OCI-LY7 (cell line): ENCODE data around the gene IFRD1. TPM values are rescaled to one million over a fixed set of nuclear protein-coding genes. Genes with fewer than 3 reads are reported as not detected.

Experiments
- BruUV-seq: library from RNA; stranded (reverse); fragments of 400-500 nt; replicated peaks from 2 replicates; lab custom pipeline; 2021; lab: Mats Ljungman, UMichigan
- CTCF ChIA-PET: fragments of 300-600 bp; sonication (Branson Sonifier 250); formaldehyde crosslinking; loops from one replicate; lab custom pipeline; 2022; ENCODE audit warnings: antibody characterized with exemption; ENCODE audit not compliant: unreplicated experiment; lab: Charles Lee
- POLR2A ChIA-PET: fragments of 300-600 bp; sonication (Branson Sonifier 250); formaldehyde crosslinking; loops from one replicate; lab custom pipeline; 2022; ENCODE audit warnings: antibody characterized with exemption; lab: Charles Lee
- DNase-seq: peaks from one replicate; pipeline ENCODE4 v3.0.0-alpha.2; 2015; ENCODE audit warnings: low spot score
- H2AFZ ChIP-seq: fragments of 200-600 bp; sonication (generic), shearing (Covaris generic); 2 replicates; pipeline ENCODE4 v1.6.1; 2014; ENCODE audit warnings: mild to moderate bottlenecking, antibody characterized with exemption, low read length, moderate library complexity
- H3K27ac ChIP-seq: fragments of 200-600 bp; sonication (generic); 2 replicates; pipeline ENCODE4 v1.5.1; 2014; ENCODE audit warnings: mixed run types, low read depth, mild to moderate bottlenecking, moderate library complexity, low read length, inconsistent platforms; ENCODE audit not compliant: poor library complexity, severe bottlenecking
- H3K36me3 ChIP-seq: fragments of 200-600 bp; sonication (generic); 2 replicates; pipeline ENCODE4 v1.6.1; 2014; ENCODE audit warnings: mild to moderate bottlenecking, antibody characterized with exemption, low read length, moderate library complexity, mixed read lengths; ENCODE audit not compliant: insufficient read depth
- H3K4me1 ChIP-seq: fragments of 200-600 bp; sonication (generic); 2 replicates; pipeline ENCODE4 v1.5.1; 2014; ENCODE audit warnings: mild to moderate bottlenecking, low read length; ENCODE audit not compliant: insufficient read depth, poor library complexity, severe bottlenecking
- H3K4me2 ChIP-seq: fragments of 200-600 bp; sonication (generic); 2 replicates; pipeline ENCODE4 v1.6.1; 2014; ENCODE audit warnings: mild to moderate bottlenecking, low read length
- H3K4me3 ChIP-seq: fragments of 200-600 bp; sonication (generic); 2 replicates; pipeline ENCODE4 v1.5.1; 2014; ENCODE audit warnings: mild to moderate bottlenecking, low read depth, low read length; ENCODE audit not compliant: poor library complexity, severe bottlenecking
- H3K79me2 ChIP-seq: fragments of 200-600 bp; sonication (generic); 2 replicates; pipeline ENCODE4 v1.6.1; 2016; ENCODE audit warnings: low read depth, mild to moderate bottlenecking, low read length, moderate library complexity, mixed read lengths; ENCODE audit not compliant: insufficient read depth
- H3K9me2 ChIP-seq: fragments of 200-600 bp; sonication (generic); 2 replicates; pipeline ENCODE4 v1.6.1; 2016; ENCODE audit warnings: mild to moderate bottlenecking, low read length, mixed read lengths; ENCODE audit not compliant: insufficient read depth
- H3K9me3 ChIP-seq: fragments of 200-600 bp; sonication (generic); 2 replicates; pipeline ENCODE4 v1.6.1; 2014; ENCODE audit warnings: mild to moderate bottlenecking, mixed run types, low read length, mixed read lengths
- H4K20me1 ChIP-seq: fragments of 200-600 bp; sonication (generic); 2 replicates; pipeline ENCODE4 v1.6.1; 2014; ENCODE audit warnings: mild to moderate bottlenecking, antibody characterized with exemption, low read length, moderate library complexity, mixed read lengths; ENCODE audit not compliant: insufficient read depth
- EZH2phosphoT487 ChIP-seq: fragments of 200-600 bp; sonication (generic); IDR thresholded peaks from 2 replicates; pipeline ENCODE4 v1.6.1; 2018; ENCODE audit warnings: low read depth, borderline replicate concordance, mild to moderate bottlenecking, mixed run types, antibody characterized with exemption, low read length, moderate library complexity, mixed read lengths
- intact Hi-C: fragments of 100-400 bp; cut with micrococcal nuclease; formaldehyde crosslinking; loops from one replicate; pipeline ENCODE4 v1.10.0; 2022; ENCODE audit not compliant: unreplicated experiment
- total RNA-seq, 2 experiments: library from RNA; depleted of rRNA in 1 of 2; stranded (reverse); fragments of >200 nt in 1 of 2; shearing (Covaris generic) in 1 of 2; gene quantifications; 2 replicates each; pipeline ENCODE4 v1.2.3, GENCODE V29; 2014 to 2022
- TF ChIP-seq, protein P1 (sequence below): fragments of 200-600 bp; sonication (generic); conservative IDR thresholded peaks from 2 replicates; pipeline ENCODE4 v1.5.1; 2014; ENCODE audit warnings: mild to moderate bottlenecking, antibody characterized with exemption, low read length, moderate library complexity, mixed read lengths

Gene IFRD1
- total RNA-seq, 2 experiments from 2014 or later = 49.1 to 65.6 TPM

DNA sequence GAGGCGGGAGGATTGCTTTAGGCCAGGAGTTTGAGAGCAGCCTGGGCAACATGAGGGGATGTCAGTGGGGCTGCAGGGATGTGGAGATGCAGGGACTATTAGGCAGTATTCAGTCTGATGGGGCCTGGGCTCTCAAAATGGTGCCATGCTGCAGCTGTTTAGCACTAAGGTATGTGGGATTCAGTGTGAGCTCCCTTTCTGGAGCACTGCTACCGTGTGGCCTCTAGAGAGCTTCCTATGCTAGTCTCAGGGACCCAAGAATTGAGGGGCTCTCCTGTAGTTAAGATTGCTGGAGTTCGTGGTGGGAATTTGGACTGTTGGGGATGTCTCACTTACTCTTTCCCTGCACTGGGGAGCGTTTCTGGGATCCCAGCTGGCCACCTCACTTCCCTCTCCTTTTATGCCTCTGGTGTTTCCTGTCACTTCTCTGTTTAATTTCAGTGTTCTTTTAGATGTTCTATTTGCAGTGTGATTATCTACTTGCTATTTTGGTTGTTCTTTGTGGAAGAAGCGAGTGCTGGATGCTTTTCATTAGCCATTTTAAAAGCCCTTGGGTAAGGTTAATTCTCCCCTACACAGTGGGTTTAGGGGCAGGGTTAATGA, 53.9 kb downstream of the IFRD1 start:
- no peak for DNase-seq
- BruUV-seq = no TSS peak
- Histone ChIP-seq H3K4me2 (no peak overlapping the region), H3K4me1 (no peaks in the 10 kb centered on the region), H3K9me3 (no peaks in the 10 kb centered on the region), H3K9me2 (no peaks in the 10 kb centered on the region), H4K20me1 (no peaks in the 10 kb centered on the region), H3K79me2 (no peaks in the 10 kb centered on the region), H2AFZ (no peak overlapping the region), H3K27ac (no peak overlapping the region), H3K4me3 (no peak overlapping the region), H3K36me3 (no peaks in the 10 kb centered on the region)
- no peak for TF ChIP-seq EZH2phosphoT487
- TF ChIP-seq, protein P1, sequence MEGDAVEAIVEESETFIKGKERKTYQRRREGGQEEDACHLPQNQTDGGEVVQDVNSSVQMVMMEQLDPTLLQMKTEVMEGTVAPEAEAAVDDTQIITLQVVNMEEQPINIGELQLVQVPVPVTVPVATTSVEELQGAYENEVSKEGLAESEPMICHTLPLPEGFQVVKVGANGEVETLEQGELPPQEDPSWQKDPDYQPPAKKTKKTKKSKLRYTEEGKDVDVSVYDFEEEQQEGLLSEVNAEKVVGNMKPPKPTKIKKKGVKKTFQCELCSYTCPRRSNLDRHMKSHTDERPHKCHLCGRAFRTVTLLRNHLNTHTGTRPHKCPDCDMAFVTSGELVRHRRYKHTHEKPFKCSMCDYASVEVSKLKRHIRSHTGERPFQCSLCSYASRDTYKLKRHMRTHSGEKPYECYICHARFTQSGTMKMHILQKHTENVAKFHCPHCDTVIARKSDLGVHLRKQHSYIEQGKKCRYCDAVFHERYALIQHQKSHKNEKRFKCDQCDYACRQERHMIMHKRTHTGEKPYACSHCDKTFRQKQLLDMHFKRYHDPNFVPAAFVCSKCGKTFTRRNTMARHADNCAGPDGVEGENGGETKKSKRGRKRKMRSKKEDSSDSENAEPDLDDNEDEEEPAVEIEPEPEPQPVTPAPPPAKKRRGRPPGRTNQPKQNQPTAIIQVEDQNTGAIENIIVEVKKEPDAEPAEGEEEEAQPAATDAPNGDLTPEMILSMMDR = no peak
- intact Hi-C loops = no loop called here
- POLR2A ChIA-PET = no interaction called here
- CTCF ChIA-PET = no interaction called here

DNA sequence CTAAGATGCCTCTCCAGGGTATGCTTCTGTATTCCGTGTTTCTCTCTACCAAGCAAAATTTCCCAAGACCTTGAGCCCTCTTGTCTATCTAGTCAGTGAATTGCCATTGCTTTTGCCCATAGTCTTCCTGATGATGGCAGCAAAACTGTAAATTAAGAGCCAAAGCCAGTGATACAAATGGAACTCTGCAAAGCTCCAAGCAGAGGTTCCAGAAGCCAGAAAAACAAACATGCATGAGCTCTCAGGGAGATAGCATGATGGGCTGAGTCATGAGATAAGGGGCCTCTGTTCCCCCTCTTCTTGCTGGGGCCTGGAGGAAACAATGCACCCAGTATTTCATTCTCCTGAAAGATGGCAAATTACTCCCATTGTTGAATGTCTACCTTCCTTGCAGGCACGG, 55.2 kb downstream of the IFRD1 start:
- BruUV-seq = no TSS peak
- no peaks in the 10 kb centered on the region for H4K20me1 ChIP-seq
- H3K4me2 ChIP-seq = no peak overlapping the region
- intact Hi-C loops = no loop called here
- no peak overlapping the region for H3K27ac ChIP-seq
- CTCF ChIA-PET = no interaction called here
- H3K4me3 ChIP-seq = no peak overlapping the region
- no peaks in the 10 kb centered on the region for H3K9me3 ChIP-seq
- no peaks in the 10 kb centered on the region for H3K9me2 ChIP-seq
- H3K4me1 ChIP-seq = no peaks in the 10 kb centered on the region
- no peak overlapping the region for H2AFZ ChIP-seq
- H3K79me2 ChIP-seq = no peaks in the 10 kb centered on the region
- DNase-seq = no peak
- TF ChIP-seq EZH2phosphoT487 = no peak
- POLR2A ChIA-PET = no interaction called here
- H3K36me3 ChIP-seq = no peaks in the 10 kb centered on the region

DNA sequence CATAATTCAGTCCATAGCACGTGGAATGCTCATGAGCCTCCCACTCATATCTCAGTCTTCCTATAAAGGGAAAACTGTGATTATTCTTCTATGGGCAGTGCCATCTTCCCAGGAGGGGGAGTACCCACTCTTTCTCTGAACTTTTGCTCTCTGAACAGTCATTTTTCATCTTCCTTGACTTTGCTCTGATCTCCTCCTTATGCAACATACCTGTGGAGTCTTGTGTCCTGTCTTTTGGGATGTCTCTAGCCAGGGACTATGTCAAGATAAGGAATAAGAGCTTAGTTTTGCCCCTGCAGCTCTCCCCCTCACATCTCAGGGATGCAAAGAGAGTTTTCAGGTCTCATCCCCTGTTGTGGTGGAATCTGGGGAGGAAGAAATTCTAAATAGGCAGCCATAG, 58.1 kb downstream of the IFRD1 start:
- Histone ChIP-seq H3K4me2 (no peak overlapping the region), H3K79me2 (no peaks in the 10 kb centered on the region), H3K27ac (no peak overlapping the region), H3K9me3 (no peaks in the 10 kb centered on the region), H3K36me3 (no peaks in the 10 kb centered on the region), H3K4me3 (no peak overlapping the region), H3K4me1 (no peaks in the 10 kb centered on the region), H4K20me1 (no peaks in the 10 kb centered on the region), H2AFZ (no peak overlapping the region), H3K9me2 (no peaks in the 10 kb centered on the region)
- intact Hi-C loops = no loop called here
- no peak for TF ChIP-seq EZH2phosphoT487
- TF ChIP-seq, protein P1 = no peak
- DNase-seq = no peak
- no TSS peak for BruUV-seq
- ChIA-PET POLR2A (no interaction called here), CTCF (no interaction called here)
